HG02981 (cell line): Measurements from ENCODE around the gene SERPINA3.

Experiments used
- ATAC-seq: cut with Tn5 transposase; IDR thresholded peaks from one replicate; pipeline ENCODE4 v1.9.1; 2021; ENCODE audit warnings: mild to moderate bottlenecking, moderate library complexity; ENCODE audit not compliant: unreplicated experiment

Gene SERPINA3

GRCh38 chr14:94612580-94613554 is 676 bp downstream of the SERPINA3 start:
- no peak for ATAC-seq

GRCh38 chr14:94613720-94614644 is 1.8 kb downstream of the SERPINA3 start:
- no peak for ATAC-seq

- no peak for ATAC-seq
These were observed 2.6 kb downstream of the SERPINA3 start for GRCh38 chr14:94614802-94615201.

GRCh38 chr14:94615254-94615653 is 3.1 kb downstream of the SERPINA3 start:
- no peak for ATAC-seq

- ATAC-seq, result no peak
These were observed 3.8 kb downstream of the SERPINA3 start for GRCh38 chr14:94615823-94616570.

GRCh38 chr14:94617366-94617941 is 5.3 kb downstream of the SERPINA3 start:
- ATAC-seq, result no peak

- ATAC-seq, result no peak
These were observed 6.0 kb downstream of the SERPINA3 start for GRCh38 chr14:94617988-94618822.

GRCh38 chr14:94619297-94619696 is 7.1 kb downstream of the SERPINA3 start:
- ATAC-seq, result no peak

GRCh38 chr14:94620597-94620996 is 8.4 kb downstream of the SERPINA3 start:
- no peak for ATAC-seq

GRCh38 chr14:94621358-94622134 is 9.4 kb downstream of the SERPINA3 start:
- ATAC-seq, result no peak

GRCh38 chr14:94622653-94623421 is 10.6 kb downstream of the SERPINA3 start:
- ATAC-seq, result no peak

GRCh38 chr14:94623422-94623809 is 11.2 kb downstream of the SERPINA3 start:
- ATAC-seq, result no peak

- ATAC-seq, result no peak
These were observed 11.8 kb downstream of the SERPINA3 start for GRCh38 chr14:94623856-94624499.

GRCh38 chr14:94624537-94625352 is 12.6 kb downstream of the SERPINA3 start:
- no peak for ATAC-seq

- no peak for ATAC-seq
These were observed 13.1 kb downstream of the SERPINA3 start for GRCh38 chr14:94625353-94625635.

- no peak for ATAC-seq
These were observed 16.4 kb downstream of the SERPINA3 start for GRCh38 chr14:94628578-94628977.

GRCh38 chr14:94630396-94630795 is 18.2 kb downstream of the SERPINA3 start:
- ATAC-seq, result no peak
